ENCODE results near the gene CCBE1.

- TF ChIP-seq CTCF (conservative IDR thresholded peaks at IDR 0.05; ENCODE audit: low read depth, low read length) (no peak), MAZ (IDR thresholded peaks at IDR 0.05; ENCODE audit: borderline replicate concordance, low read depth, low read length) (no peak), MAFK (IDR thresholded peaks at IDR 0.05; ENCODE audit: low read depth, low read length) (no peak), RCOR1 (IDR thresholded peaks at IDR 0.05; ENCODE audit: insufficient replicate concordance, low read length) (no peak), POLR2A (IDR thresholded peaks at IDR 0.05; ENCODE audit: low read depth, low read length) (no peak), MXI1 (IDR thresholded peaks at IDR 0.05; ENCODE audit: borderline replicate concordance, low read depth, low read length) (no peak), USF2 (IDR thresholded peaks at IDR 0.05; ENCODE audit: low read depth, low read length) (no peak), CHD1 (IDR thresholded peaks at IDR 0.05; ENCODE audit: low read depth, low read length) (no peak), BHLHE40 (IDR thresholded peaks at IDR 0.05; ENCODE audit: low read depth, low read length) (no peak), RFX5 (IDR thresholded peaks at IDR 0.05; ENCODE audit: low read depth, low read length) (no peak), FOS (IDR thresholded peaks at IDR 0.05; ENCODE audit: low read depth, low read length) (no peak)
Measured at GRCh38 chr18:59675346-59675745, 21.9 kb downstream of the CCBE1 start.

All from IMR-90 (cell line).